Peyer's patch (tissue), 4 donors: ENCODE measurements around the gene SCAMP2.

ENCODE experiments used
- POLR2A ChIP-seq, 2 donors: fragments of 450-650 bp; IDR thresholded peaks; one replicate each; pipeline ENCODE4 v1.5.1; 2017; ENCODE audit warnings: antibody characterized with exemption in 2 of 2, mild to moderate bottlenecking in 2 of 2, moderate library complexity in 2 of 2
- TF ChIP-seq, protein P1 (sequence below), 6 experiments: fragments of 450-650 bp in 4 of 6; fragments of 200-600 bp in 2 of 6; sonication (generic) in 1 of 6; IDR thresholded peaks; one replicate each; pipeline ENCODE4 v1.5.1; 2017 to 2019; ENCODE audit warnings: antibody characterized with exemption in 6 of 6, mild to moderate bottlenecking in 3 of 6, moderate library complexity in 1 of 6

DNA sequence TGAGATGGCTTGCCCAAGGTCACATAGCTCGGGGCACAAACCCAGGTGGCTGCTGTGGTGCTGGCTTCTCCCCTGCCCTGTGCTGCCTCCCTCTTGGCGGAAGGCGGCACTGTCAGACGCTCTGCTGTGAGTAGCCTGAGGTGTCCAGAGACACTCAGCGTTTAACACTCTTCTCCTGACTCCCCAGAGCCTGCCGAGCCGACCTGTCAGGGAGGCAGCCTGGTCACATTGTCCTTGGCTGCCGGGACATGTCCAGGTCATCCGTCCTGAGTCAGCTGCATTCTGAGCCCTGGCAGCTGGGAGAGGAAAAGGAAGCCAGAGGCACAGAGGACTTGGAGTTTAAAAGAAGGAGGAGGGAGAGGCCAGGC lies 55.8 kb downstream of the SCAMP2 start:
- TF ChIP-seq, protein P1, sequence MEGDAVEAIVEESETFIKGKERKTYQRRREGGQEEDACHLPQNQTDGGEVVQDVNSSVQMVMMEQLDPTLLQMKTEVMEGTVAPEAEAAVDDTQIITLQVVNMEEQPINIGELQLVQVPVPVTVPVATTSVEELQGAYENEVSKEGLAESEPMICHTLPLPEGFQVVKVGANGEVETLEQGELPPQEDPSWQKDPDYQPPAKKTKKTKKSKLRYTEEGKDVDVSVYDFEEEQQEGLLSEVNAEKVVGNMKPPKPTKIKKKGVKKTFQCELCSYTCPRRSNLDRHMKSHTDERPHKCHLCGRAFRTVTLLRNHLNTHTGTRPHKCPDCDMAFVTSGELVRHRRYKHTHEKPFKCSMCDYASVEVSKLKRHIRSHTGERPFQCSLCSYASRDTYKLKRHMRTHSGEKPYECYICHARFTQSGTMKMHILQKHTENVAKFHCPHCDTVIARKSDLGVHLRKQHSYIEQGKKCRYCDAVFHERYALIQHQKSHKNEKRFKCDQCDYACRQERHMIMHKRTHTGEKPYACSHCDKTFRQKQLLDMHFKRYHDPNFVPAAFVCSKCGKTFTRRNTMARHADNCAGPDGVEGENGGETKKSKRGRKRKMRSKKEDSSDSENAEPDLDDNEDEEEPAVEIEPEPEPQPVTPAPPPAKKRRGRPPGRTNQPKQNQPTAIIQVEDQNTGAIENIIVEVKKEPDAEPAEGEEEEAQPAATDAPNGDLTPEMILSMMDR (IDR thresholded peaks at IDR 0.05): peak in 4 of 6 experiments; percentile 7 to 74 (median 60)
- TF ChIP-seq POLR2A (IDR thresholded peaks at IDR 0.05): peak in 1 of 2 donors; percentile 21
